Common myeloid progenitor, CD34-positive (primary cell): ENCODE data around the gene SMPDL3A.

Experiments
- CTCF ChIA-PET: fragments of 350-600 bp; sonication (Branson Sonifier 250); formaldehyde crosslinking; loops from one replicate; lab custom pipeline; 2021; ENCODE audit warnings: antibody characterized with exemption; lab: Charles Lee
- POLR2A ChIA-PET: fragments of 350-600 bp; sonication (Branson Sonifier 250); formaldehyde crosslinking; loops from one replicate; lab custom pipeline; 2021; ENCODE audit warnings: antibody characterized with exemption; lab: Charles Lee
- DNase-seq, 3 donors: peaks; one replicate each; pipeline versions ENCODE4 v3.0.0 to v3.0.0-alpha.2; 2013
- H3K27ac ChIP-seq, 2 experiments: 1 replicate in 1 of 2; 2 replicates in 1 of 2; pipeline ENCODE4 v1.7.0; 2013; ENCODE audit warnings: inconsistent platforms in 2 of 2, low read length in 2 of 2, mild to moderate bottlenecking in 2 of 2, low read depth in 1 of 2, moderate library complexity in 1 of 2; ENCODE audit not compliant: severe bottlenecking in 2 of 2, insufficient read depth in 1 of 2, poor library complexity in 1 of 2
- H3K27me3 ChIP-seq, 5 experiments: replicated peaks in 2 of 5; 1 replicate in 3 of 5; 2 replicates in 2 of 5; pipeline versions ENCODE4 v1.6.1 to v1.7.0; 2013; ENCODE audit warnings: low read length in 4 of 5, mild to moderate bottlenecking in 2 of 5, moderate library complexity in 2 of 5, inconsistent platforms in 1 of 5; ENCODE audit not compliant: insufficient read depth in 5 of 5, control insufficient read depth in 4 of 5
- H3K36me3 ChIP-seq, 4 experiments: 1 replicate in 2 of 4; 2 replicates in 2 of 4; pipeline versions ENCODE4 v1.6.1 to v1.7.0; 2013; ENCODE audit warnings: low read length in 3 of 4, control low read depth in 1 of 4, mild to moderate bottlenecking in 1 of 4; ENCODE audit not compliant: control insufficient read depth in 4 of 4, insufficient read depth in 4 of 4
- H3K4me1 ChIP-seq, 4 experiments: 1 replicate in 3 of 4; 2 replicates in 1 of 4; pipeline versions ENCODE4 v1.6.1 to v1.7.1; 2013; ENCODE audit warnings: low read length in 3 of 4, mild to moderate bottlenecking in 3 of 4, control low read depth in 1 of 4, inconsistent platforms in 1 of 4, moderate library complexity in 1 of 4; ENCODE audit not compliant: control insufficient read depth in 4 of 4, insufficient read depth in 4 of 4; ENCODE audit errors: control extremely low read depth in 1 of 4
- H3K4me3 ChIP-seq, 7 experiments: 1 replicate in 4 of 7; 2 replicates in 3 of 7; pipeline versions ENCODE4 v1.5.1 to v1.7.0; 2013; ENCODE audit warnings: mild to moderate bottlenecking in 7 of 7, low read length in 6 of 7, moderate library complexity in 6 of 7, inconsistent platforms in 2 of 7, low read depth in 2 of 7, control low read depth in 1 of 7; ENCODE audit not compliant: insufficient read depth in 4 of 7, control insufficient read depth in 1 of 7; ENCODE audit errors: extremely low read depth in 1 of 7
- H3K9me3 ChIP-seq, 5 experiments: 1 replicate in 4 of 5; 2 replicates in 1 of 5; pipeline versions ENCODE4 v1.6.1 to v1.7.1; 2013; ENCODE audit warnings: low read length in 4 of 5, mild to moderate bottlenecking in 2 of 5, inconsistent platforms in 1 of 5, low read depth in 1 of 5, moderate library complexity in 1 of 5; ENCODE audit not compliant: control insufficient read depth in 4 of 5, insufficient read depth in 2 of 5; ENCODE audit errors: control extremely low read depth in 1 of 5
- WGBS: methylation state at CpG from one replicate; pipeline ENCODE4 v1.1.5; 2013; ENCODE audit not compliant: insufficient coverage; 5-methylcytosine and 5-hydroxymethylcytosine counted together

Gene SMPDL3A

GRCh38 chr6:122839472-122839871 is 50.4 kb downstream of the SMPDL3A start:
- Histone ChIP-seq H3K36me3 (no peaks in the 10 kb centered on the region), H3K27ac (no peak overlapping the region), H3K4me1 (no peaks in the 10 kb centered on the region), H3K9me3 (no peaks in the 10 kb centered on the region), H3K4me3 (no peak overlapping the region), H3K27me3 (peaks cover 0 to 5% (median 0%) of the 10 kb centered on the region in 5 experiments)
- ChIA-PET CTCF (interaction anchor here (0.8 to 2.7 kb wide), 19 partner anchors 10 to 364 kb away, joined by 3 to 113 read pairs (median 6); partner anchors contain the start of gene PKIB), POLR2A (interaction anchor here (0.6 to 0.7 kb wide), 2 partner anchors 115 to 360 kb away, joined by 3 to 7 read pairs; no protein-coding TSS in a partner anchor)
- 0% methylated on average over 1 of the region's 1 CpG for WGBS
- DNase-seq, result peak; percentile 47 to 75 (median 62)

GRCh38 chr6:122839906-122840305 is 50.8 kb downstream of the SMPDL3A start:
- CTCF ChIA-PET, result interaction anchor here (0.8 to 2.7 kb wide), 14 partner anchors 14 to 365 kb away, joined by 3 to 113 read pairs (median 6); partner anchors contain the start of gene PKIB
- Histone ChIP-seq H3K36me3 (no peaks in the 10 kb centered on the region), H3K27me3 (peaks cover 0 to 5% (median 0%) of the 10 kb centered on the region in 5 experiments), H3K27ac (no peak overlapping the region), H3K4me3 (no peak overlapping the region), H3K9me3 (no peaks in the 10 kb centered on the region), H3K4me1 (no peaks in the 10 kb centered on the region)
- no peak for DNase-seq
- WGBS, result 70% methylated on average over 6 of the region's 8 CpGs
- POLR2A ChIA-PET, result interaction anchor here (0.6 kb wide), 1 partner anchor 360 kb away, joined by 7 read pairs; no protein-coding TSS in a partner anchor

- Histone ChIP-seq H3K27me3 (no peaks in the 10 kb centered on the region), H3K9me3 (no peaks in the 10 kb centered on the region), H3K4me1 (no peaks in the 10 kb centered on the region), H3K27ac (no peak overlapping the region), H3K4me3 (no peak overlapping the region), H3K36me3 (no peaks in the 10 kb centered on the region)
- WGBS, result 98% methylated on average over 8 of the region's 9 CpGs
- CTCF ChIA-PET, result no interaction called here
- no peak for DNase-seq
- POLR2A ChIA-PET, result no interaction called here
Measured at GRCh38 chr6:122845464-122845863, 56.4 kb downstream of the SMPDL3A start.

- DNase-seq, result no peak
- no peak overlapping the region for H3K27ac ChIP-seq
- H3K9me3 ChIP-seq, result no peaks in the 10 kb centered on the region
- POLR2A ChIA-PET, result no interaction called here
- H3K27me3 ChIP-seq, result no peaks in the 10 kb centered on the region
- WGBS, result 100% methylated on average over 1 of the region's 3 CpGs
- no peaks in the 10 kb centered on the region for H3K36me3 ChIP-seq
- CTCF ChIA-PET, result no interaction called here
- no peak overlapping the region for H3K4me3 ChIP-seq
- H3K4me1 ChIP-seq, result no peaks in the 10 kb centered on the region
Measured at GRCh38 chr6:122845916-122846612, 57.0 kb downstream of the SMPDL3A start.

- peaks cover 0 to 2% (median 0%) of the 10 kb centered on the region in 5 experiments for H3K27me3 ChIP-seq
- no peak overlapping the region for H3K27ac ChIP-seq
- H3K4me3 ChIP-seq, result no peak overlapping the region
- WGBS, result 88% methylated on average over 5 of the region's 6 CpGs
- CTCF ChIA-PET, result no interaction called here
- no peaks in the 10 kb centered on the region for H3K36me3 ChIP-seq
- DNase-seq, result no peak
- H3K9me3 ChIP-seq, result no peaks in the 10 kb centered on the region
- POLR2A ChIA-PET, result no interaction called here
- H3K4me1 ChIP-seq, result no peaks in the 10 kb centered on the region
Measured at GRCh38 chr6:122853259-122853995, 64.4 kb downstream of the SMPDL3A start.
